Liver (tissue), 9 donors: ENCODE results near the gene PTH1R. TPM values are rescaled to one million over a fixed set of nuclear protein-coding genes. Genes with fewer than 3 reads are reported as not detected.

ENCODE experiments used
- DNase-seq: peaks from one replicate; pipeline ENCODE4 v3.0.0-alpha.2; 2017; ENCODE audit warnings: low spot score
- H3K27ac ChIP-seq, 2 donors: one replicate each; pipeline ENCODE4 v1.7.0; 2013; ENCODE audit warnings: inconsistent platforms in 2 of 2, low read length in 2 of 2, control low read depth in 1 of 2, low read depth in 1 of 2, mild to moderate bottlenecking in 1 of 2
- H3K27me3 ChIP-seq, 4 donors: one replicate each; pipeline versions ENCODE4 v1.6.1 to v1.7.0; 2013; ENCODE audit warnings: low read length in 3 of 4, inconsistent platforms in 1 of 4, mild to moderate bottlenecking in 1 of 4, moderate library complexity in 1 of 4; ENCODE audit not compliant: control insufficient read depth in 4 of 4, insufficient read depth in 4 of 4
- H3K36me3 ChIP-seq, 4 donors: one replicate each; pipeline versions ENCODE4 v1.6.1 to v1.7.0; 2013; ENCODE audit warnings: low read length in 3 of 4, mild to moderate bottlenecking in 3 of 4, low read depth in 1 of 4, moderate library complexity in 1 of 4; ENCODE audit not compliant: control insufficient read depth in 4 of 4, insufficient read depth in 3 of 4
- H3K4me1 ChIP-seq, 4 donors: one replicate each; pipeline versions ENCODE4 v1.6.1 to v1.7.0; 2013; ENCODE audit warnings: low read length in 3 of 4, mild to moderate bottlenecking in 3 of 4, moderate library complexity in 1 of 4; ENCODE audit not compliant: control insufficient read depth in 4 of 4, insufficient read depth in 4 of 4
- H3K4me3 ChIP-seq, 3 donors: one replicate each; pipeline versions ENCODE4 v1.6.1 to v1.7.0; 2013; ENCODE audit warnings: low read length in 3 of 3, control low read depth in 1 of 3, low read depth in 1 of 3, mild to moderate bottlenecking in 1 of 3
- H3K9ac ChIP-seq, 2 donors: one replicate each; pipeline ENCODE4 v1.7.0; 2013; ENCODE audit warnings: low read length in 2 of 2, mild to moderate bottlenecking in 2 of 2, moderate library complexity in 2 of 2, control low read depth in 1 of 2, low read depth in 1 of 2
- H3K9me3 ChIP-seq, 4 donors: one replicate each; pipeline versions ENCODE4 v1.6.1 to v1.7.0; 2013; ENCODE audit warnings: low read length in 3 of 4; ENCODE audit not compliant: control insufficient read depth in 4 of 4
- EGR1 ChIP-seq, 2 donors: IDR thresholded peaks; 2 replicates each; pipeline ENCODE4 v1.6.1; 2016 to 2018; ENCODE audit warnings: antibody characterized with exemption in 2 of 2, low read depth in 2 of 2
- FOXA1 ChIP-seq: IDR thresholded peaks from 2 replicates; pipeline ENCODE4 v1.6.1; 2016; ENCODE audit warnings: antibody characterized with exemption
- FOXA2 ChIP-seq: IDR thresholded peaks from 2 replicates; pipeline ENCODE4 v1.6.1; 2016; ENCODE audit warnings: antibody characterized with exemption
- GABPA ChIP-seq, 2 donors: IDR thresholded peaks in 1 of 2; conservative IDR thresholded peaks in 1 of 2; 2 replicates each; pipeline ENCODE4 v1.6.1; 2016; ENCODE audit warnings: antibody characterized with exemption in 2 of 2, mild to moderate bottlenecking in 1 of 2, moderate library complexity in 1 of 2
- HNF4A ChIP-seq, 2 donors: conservative IDR thresholded peaks; 2 replicates each; pipeline ENCODE4 v1.6.1; 2016; ENCODE audit warnings: antibody characterized with exemption in 2 of 2, mild to moderate bottlenecking in 2 of 2
- HNF4G ChIP-seq: IDR thresholded peaks from 2 replicates; pipeline ENCODE4 v1.6.1; 2016; ENCODE audit warnings: antibody characterized with exemption
- JUND ChIP-seq, 2 donors: IDR thresholded peaks; 2 replicates each; pipeline ENCODE4 v1.6.1; 2016; ENCODE audit warnings: antibody characterized with exemption in 2 of 2
- NR2F2 ChIP-seq: IDR thresholded peaks from 2 replicates; pipeline ENCODE4 v1.6.1; 2016; ENCODE audit warnings: antibody characterized with exemption
- RAD21 ChIP-seq, 2 donors: IDR thresholded peaks; 2 replicates each; pipeline ENCODE4 v1.6.1; 2016; ENCODE audit warnings: antibody characterized with exemption in 2 of 2, mild to moderate bottlenecking in 2 of 2
- RXRA ChIP-seq, 2 donors: IDR thresholded peaks; 2 replicates each; pipeline ENCODE4 v1.6.1; 2017 to 2018; ENCODE audit warnings: antibody characterized with exemption in 2 of 2, mild to moderate bottlenecking in 1 of 2
- SP1 ChIP-seq: IDR thresholded peaks from 2 replicates; pipeline ENCODE4 v1.6.1; 2018; ENCODE audit warnings: antibody characterized with exemption, mild to moderate bottlenecking
- TAF1 ChIP-seq: conservative IDR thresholded peaks from 2 replicates; pipeline ENCODE4 v1.6.1; 2016; ENCODE audit warnings: antibody characterized with exemption, mild to moderate bottlenecking
- YY1 ChIP-seq: IDR thresholded peaks from 2 replicates; pipeline ENCODE4 v1.6.1; 2016; ENCODE audit warnings: antibody characterized with exemption, mild to moderate bottlenecking
- WGBS: extraction: QIAGEN DNeasy Blood & Tissue Kit; methylation state at CpG from one replicate; pipeline ENCODE4 v1.1.7; 2013; 5-methylcytosine and 5-hydroxymethylcytosine counted together
- polyA plus RNA-seq, 2 donors: library from polyadenylated mRNA; stranded (reverse) in 1 of 2; unstranded in 1 of 2; fragments of 200-250 nt in 1 of 2; fragments of >200 nt in 1 of 2; fragmentation: Nextera tagmentation in 1 of 2; extraction: Ambion mirVana in 1 of 2; gene quantifications; one replicate each; pipeline versions ENCODE4 v1.2.1 to v1.2.3, GENCODE V29; 2013 to 2015
- total RNA-seq, 2 donors: library from RNA; depleted of rRNA; stranded (reverse); fragments of >200 nt; gene quantifications; one replicate each; pipeline ENCODE4 v1.2.3, GENCODE V29; 2014
- TF ChIP-seq, protein P1 (sequence below): IDR thresholded peaks from 2 replicates; pipeline ENCODE4 v1.6.1; 2016; ENCODE audit warnings: antibody characterized with exemption
- TF ChIP-seq, protein P2 (sequence below): IDR thresholded peaks from 2 replicates; pipeline ENCODE4 v1.6.1; 2016; ENCODE audit warnings: antibody characterized with exemption
- TF ChIP-seq, protein P3 (sequence below): IDR thresholded peaks from 2 replicates; pipeline ENCODE4 v1.6.1; 2016; ENCODE audit warnings: antibody characterized with exemption
- TF ChIP-seq, protein P4 (sequence below): IDR thresholded peaks from 2 replicates; pipeline ENCODE4 v1.6.1; 2016; ENCODE audit warnings: antibody characterized with exemption, mild to moderate bottlenecking
- TF ChIP-seq, protein P5 (sequence below): fragments of 150-350 bp; IDR thresholded peaks from 2 replicates; pipeline ENCODE4 v1.5.1; 2017; ENCODE audit warnings: improper control_type of control experiment, low read depth, low read length; ENCODE audit not compliant: missing input control
- donor health status: healthy.
- donor health status: healthy.
- donor health status: healthy.
- donor health status: healthy.
- donor health status: healthy.

Gene PTH1R
- total and polyA plus RNA-seq, 4 donors, result 7.2 to 28.4 (median 23.6) TPM

DNA sequence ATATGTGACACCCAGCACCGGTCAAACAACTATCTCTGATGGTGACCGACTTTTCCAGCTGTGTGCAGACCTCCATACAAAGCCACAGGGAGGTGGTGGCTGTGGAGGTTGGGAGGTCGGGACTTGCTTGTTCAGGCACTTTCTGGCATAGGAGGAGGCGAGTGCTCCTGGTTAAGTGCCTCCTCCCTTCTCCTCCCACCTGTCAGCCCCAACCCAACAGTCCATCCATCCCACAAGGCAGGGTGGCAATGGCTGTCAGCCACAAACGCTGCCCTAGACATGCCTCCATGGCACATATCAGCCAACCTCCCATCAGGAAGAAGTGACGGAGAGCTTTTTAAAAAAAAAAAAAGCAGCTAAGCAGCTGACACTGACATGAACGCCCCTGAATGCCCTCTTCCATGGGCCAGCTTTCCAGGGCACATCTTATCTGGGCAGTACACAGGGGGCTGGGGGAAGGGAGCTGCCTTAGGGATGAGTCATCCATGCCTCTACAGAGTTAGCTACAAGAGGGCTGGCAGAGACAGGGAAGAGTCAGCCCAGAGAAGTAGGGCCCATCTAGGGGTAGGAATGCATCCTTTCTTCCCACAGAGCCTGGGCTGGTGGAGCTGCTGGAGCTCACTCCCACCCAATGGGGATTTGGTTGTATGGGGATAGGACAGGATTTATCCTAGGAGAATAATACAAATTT is 57.8 kb downstream of the PTH1R start:
- no peak for DNase-seq
- Histone ChIP-seq H3K27ac (peak overlapping the region; percentile 64 to 74), H3K27me3 (no peaks in the 10 kb centered on the region), H3K9ac (no peak overlapping the region), H3K4me3 (no peak overlapping the region), H3K9me3 (no peaks in the 10 kb centered on the region), H3K36me3 (peaks cover 0 to 22% (median 4%) of the 10 kb centered on the region in 4 donors), H3K4me1 (peaks cover 28 to 65% (median 56%) of the 10 kb centered on the region in 4 donors)
- TF ChIP-seq, protein P1, sequence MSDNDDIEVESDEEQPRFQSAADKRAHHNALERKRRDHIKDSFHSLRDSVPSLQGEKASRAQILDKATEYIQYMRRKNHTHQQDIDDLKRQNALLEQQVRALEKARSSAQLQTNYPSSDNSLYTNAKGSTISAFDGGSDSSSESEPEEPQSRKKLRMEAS, result peak; percentile 46
- TF ChIP-seq FOXA1, result no peak
- TF ChIP-seq HNF4G, result no peak
- no peak for TF ChIP-seq GABPA (IDR thresholded peaks at IDR 0.05 in 1 of 2, conservative IDR thresholded peaks at IDR 0.05 in 1 of 2)
- no peak for TF ChIP-seq TAF1
- no peak for TF ChIP-seq FOXA2
- peak; percentile 78 to 94 for TF ChIP-seq RXRA (IDR thresholded peaks at IDR 0.05)
- TF ChIP-seq RAD21 (IDR thresholded peaks at IDR 0.05), result peak; percentile 61 to 67
- TF ChIP-seq, protein P2, sequence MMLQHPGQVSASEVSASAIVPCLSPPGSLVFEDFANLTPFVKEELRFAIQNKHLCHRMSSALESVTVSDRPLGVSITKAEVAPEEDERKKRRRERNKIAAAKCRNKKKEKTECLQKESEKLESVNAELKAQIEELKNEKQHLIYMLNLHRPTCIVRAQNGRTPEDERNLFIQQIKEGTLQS, result peak; percentile 96
- TF ChIP-seq NR2F2, result peak; percentile 69
- TF ChIP-seq, protein P3, sequence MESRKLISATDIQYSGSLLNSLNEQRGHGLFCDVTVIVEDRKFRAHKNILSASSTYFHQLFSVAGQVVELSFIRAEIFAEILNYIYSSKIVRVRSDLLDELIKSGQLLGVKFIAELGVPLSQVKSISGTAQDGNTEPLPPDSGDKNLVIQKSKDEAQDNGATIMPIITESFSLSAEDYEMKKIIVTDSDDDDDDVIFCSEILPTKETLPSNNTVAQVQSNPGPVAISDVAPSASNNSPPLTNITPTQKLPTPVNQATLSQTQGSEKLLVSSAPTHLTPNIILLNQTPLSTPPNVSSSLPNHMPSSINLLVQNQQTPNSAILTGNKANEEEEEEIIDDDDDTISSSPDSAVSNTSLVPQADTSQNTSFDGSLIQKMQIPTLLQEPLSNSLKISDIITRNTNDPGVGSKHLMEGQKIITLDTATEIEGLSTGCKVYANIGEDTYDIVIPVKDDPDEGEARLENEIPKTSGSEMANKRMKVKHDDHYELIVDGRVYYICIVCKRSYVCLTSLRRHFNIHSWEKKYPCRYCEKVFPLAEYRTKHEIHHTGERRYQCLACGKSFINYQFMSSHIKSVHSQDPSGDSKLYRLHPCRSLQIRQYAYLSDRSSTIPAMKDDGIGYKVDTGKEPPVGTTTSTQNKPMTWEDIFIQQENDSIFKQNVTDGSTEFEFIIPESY, result peak; percentile 61
- peak; percentile 12 to 69 for TF ChIP-seq HNF4A (conservative IDR thresholded peaks at IDR 0.05)
- TF ChIP-seq, protein P4, sequence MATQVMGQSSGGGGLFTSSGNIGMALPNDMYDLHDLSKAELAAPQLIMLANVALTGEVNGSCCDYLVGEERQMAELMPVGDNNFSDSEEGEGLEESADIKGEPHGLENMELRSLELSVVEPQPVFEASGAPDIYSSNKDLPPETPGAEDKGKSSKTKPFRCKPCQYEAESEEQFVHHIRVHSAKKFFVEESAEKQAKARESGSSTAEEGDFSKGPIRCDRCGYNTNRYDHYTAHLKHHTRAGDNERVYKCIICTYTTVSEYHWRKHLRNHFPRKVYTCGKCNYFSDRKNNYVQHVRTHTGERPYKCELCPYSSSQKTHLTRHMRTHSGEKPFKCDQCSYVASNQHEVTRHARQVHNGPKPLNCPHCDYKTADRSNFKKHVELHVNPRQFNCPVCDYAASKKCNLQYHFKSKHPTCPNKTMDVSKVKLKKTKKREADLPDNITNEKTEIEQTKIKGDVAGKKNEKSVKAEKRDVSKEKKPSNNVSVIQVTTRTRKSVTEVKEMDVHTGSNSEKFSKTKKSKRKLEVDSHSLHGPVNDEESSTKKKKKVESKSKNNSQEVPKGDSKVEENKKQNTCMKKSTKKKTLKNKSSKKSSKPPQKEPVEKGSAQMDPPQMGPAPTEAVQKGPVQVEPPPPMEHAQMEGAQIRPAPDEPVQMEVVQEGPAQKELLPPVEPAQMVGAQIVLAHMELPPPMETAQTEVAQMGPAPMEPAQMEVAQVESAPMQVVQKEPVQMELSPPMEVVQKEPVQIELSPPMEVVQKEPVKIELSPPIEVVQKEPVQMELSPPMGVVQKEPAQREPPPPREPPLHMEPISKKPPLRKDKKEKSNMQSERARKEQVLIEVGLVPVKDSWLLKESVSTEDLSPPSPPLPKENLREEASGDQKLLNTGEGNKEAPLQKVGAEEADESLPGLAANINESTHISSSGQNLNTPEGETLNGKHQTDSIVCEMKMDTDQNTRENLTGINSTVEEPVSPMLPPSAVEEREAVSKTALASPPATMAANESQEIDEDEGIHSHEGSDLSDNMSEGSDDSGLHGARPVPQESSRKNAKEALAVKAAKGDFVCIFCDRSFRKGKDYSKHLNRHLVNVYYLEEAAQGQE, result peak; percentile 53
- TF ChIP-seq SP1, result peak; percentile 69
- peak in 1 of 2 donors; percentile 14 for TF ChIP-seq EGR1 (IDR thresholded peaks at IDR 0.05; ENCODE audit: low read depth in 2 of 2)
- TF ChIP-seq, protein P5, sequence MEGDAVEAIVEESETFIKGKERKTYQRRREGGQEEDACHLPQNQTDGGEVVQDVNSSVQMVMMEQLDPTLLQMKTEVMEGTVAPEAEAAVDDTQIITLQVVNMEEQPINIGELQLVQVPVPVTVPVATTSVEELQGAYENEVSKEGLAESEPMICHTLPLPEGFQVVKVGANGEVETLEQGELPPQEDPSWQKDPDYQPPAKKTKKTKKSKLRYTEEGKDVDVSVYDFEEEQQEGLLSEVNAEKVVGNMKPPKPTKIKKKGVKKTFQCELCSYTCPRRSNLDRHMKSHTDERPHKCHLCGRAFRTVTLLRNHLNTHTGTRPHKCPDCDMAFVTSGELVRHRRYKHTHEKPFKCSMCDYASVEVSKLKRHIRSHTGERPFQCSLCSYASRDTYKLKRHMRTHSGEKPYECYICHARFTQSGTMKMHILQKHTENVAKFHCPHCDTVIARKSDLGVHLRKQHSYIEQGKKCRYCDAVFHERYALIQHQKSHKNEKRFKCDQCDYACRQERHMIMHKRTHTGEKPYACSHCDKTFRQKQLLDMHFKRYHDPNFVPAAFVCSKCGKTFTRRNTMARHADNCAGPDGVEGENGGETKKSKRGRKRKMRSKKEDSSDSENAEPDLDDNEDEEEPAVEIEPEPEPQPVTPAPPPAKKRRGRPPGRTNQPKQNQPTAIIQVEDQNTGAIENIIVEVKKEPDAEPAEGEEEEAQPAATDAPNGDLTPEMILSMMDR, result peak; percentile 50
- peak; percentile 99 to 100 for TF ChIP-seq JUND (IDR thresholded peaks at IDR 0.05)
- peak; percentile 55 for TF ChIP-seq YY1
- 67% methylated on average over 7 of the region's 7 CpGs for WGBS
